ENCODE results near the gene FBXO15.

The FBXO15 gene

GRCh38 chr18:74152857-74153256 is 5.2 kb upstream of the FBXO15 start:
- DNase-seq = no peak

- no peak for DNase-seq
Observed at GRCh38 chr18:74152270-74152669, 4.6 kb upstream of the FBXO15 start.

GRCh38 chr18:74149878-74150277 is 2.2 kb upstream of the FBXO15 start:
- DNase-seq = no peak

- DNase-seq = no peak
Observed at GRCh38 chr18:74148543-74149070, 973 bp upstream of the FBXO15 start.

- no peak for DNase-seq
Observed at GRCh38 chr18:74147491-74147778, 199 bp downstream of the FBXO15 start.

GRCh38 chr18:74146756-74147155 is 878 bp downstream of the FBXO15 start:
- no peak for DNase-seq

- DNase-seq = no peak
Observed at GRCh38 chr18:74142252-74142651, 5.4 kb downstream of the FBXO15 start.

- DNase-seq = no peak
Observed at GRCh38 chr18:74141667-74142066, 6.0 kb downstream of the FBXO15 start.

GRCh38 chr18:74140582-74140981 is 7.1 kb downstream of the FBXO15 start:
- DNase-seq = no peak

- peak; percentile 68 for DNase-seq
Observed at GRCh38 chr18:74139888-74140287, 7.7 kb downstream of the FBXO15 start.

- no peak for DNase-seq
Observed at GRCh38 chr18:74139411-74139810, 8.2 kb downstream of the FBXO15 start.

- DNase-seq = no peak
Observed at GRCh38 chr18:74137920-74138538, 9.6 kb downstream of the FBXO15 start.

- no peak for DNase-seq
Observed at GRCh38 chr18:74132201-74132600, 15.4 kb downstream of the FBXO15 start.

GRCh38 chr18:74131124-74131523 is 16.5 kb downstream of the FBXO15 start:
- DNase-seq = no peak

- no peak for DNase-seq
Observed at GRCh38 chr18:74128159-74128558, 19.5 kb downstream of the FBXO15 start.

- DNase-seq = no peak
Observed at GRCh38 chr18:74126684-74127655, 20.7 kb downstream of the FBXO15 start.

GRCh38 chr18:74124642-74125041 is 23.0 kb downstream of the FBXO15 start:
- no peak for DNase-seq

- DNase-seq = no peak
Observed at GRCh38 chr18:74123200-74123599, 24.4 kb downstream of the FBXO15 start.

- DNase-seq = peak; percentile 29
Observed at GRCh38 chr18:74116633-74117554, 30.7 kb downstream of the FBXO15 start.

GRCh38 chr18:74115046-74115445 is 32.6 kb downstream of the FBXO15 start:
- DNase-seq = no peak

GRCh38 chr18:74114116-74114515 is 33.5 kb downstream of the FBXO15 start:
- DNase-seq = no peak

- DNase-seq = no peak
Observed at GRCh38 chr18:74113711-74114110, 33.9 kb downstream of the FBXO15 start.

GRCh38 chr18:74110976-74111375 is 36.7 kb downstream of the FBXO15 start:
- DNase-seq = no peak
